Liver (tissue), 3 donors: ENCODE results near the gene LHX2.

ENCODE experiments used
- CTCF ChIP-seq: fragments of 150-350 bp; IDR thresholded peaks from 2 replicates; pipeline ENCODE4 v1.5.1; 2017; ENCODE audit warnings: improper control_type of control experiment, low read depth, low read length; ENCODE audit not compliant: missing input control
- EGR1 ChIP-seq, 2 donors: IDR thresholded peaks; 2 replicates each; pipeline ENCODE4 v1.6.1; 2016 to 2018; ENCODE audit warnings: antibody characterized with exemption in 2 of 2, low read depth in 2 of 2
- FOXA2 ChIP-seq: IDR thresholded peaks from 2 replicates; pipeline ENCODE4 v1.6.1; 2016; ENCODE audit warnings: antibody characterized with exemption
- HNF4G ChIP-seq: IDR thresholded peaks from 2 replicates; pipeline ENCODE4 v1.6.1; 2016; ENCODE audit warnings: antibody characterized with exemption
- JUND ChIP-seq, 2 donors: IDR thresholded peaks; 2 replicates each; pipeline ENCODE4 v1.6.1; 2016; ENCODE audit warnings: antibody characterized with exemption in 2 of 2
- MAX ChIP-seq: IDR thresholded peaks from 2 replicates; pipeline ENCODE4 v1.6.1; 2016; ENCODE audit warnings: antibody characterized with exemption
- REST ChIP-seq: IDR thresholded peaks from 2 replicates; pipeline ENCODE4 v1.6.1; 2016; ENCODE audit warnings: antibody characterized with exemption, mild to moderate bottlenecking
- ZBTB33 ChIP-seq: IDR thresholded peaks from 2 replicates; pipeline ENCODE4 v1.6.1; 2016; ENCODE audit warnings: antibody characterized with exemption
- donor health status: healthy.
- donor health status: healthy.

- TF ChIP-seq CTCF = no peak
- no peak for TF ChIP-seq HNF4G
- no peak for TF ChIP-seq REST
- TF ChIP-seq MAX = no peak
- no peak for TF ChIP-seq EGR1 (IDR thresholded peaks at IDR 0.05; ENCODE audit: low read depth in 2 of 2)
- TF ChIP-seq ZBTB33 = no peak
- no peak for TF ChIP-seq JUND (IDR thresholded peaks at IDR 0.05)
- TF ChIP-seq FOXA2 = no peak
Measured at GRCh38 chr9:124074746-124075145, 63.2 kb downstream of the LHX2 start.
